Right atrium auricular region (tissue), 2 donors: ENCODE data around the gene MYL4. TPM values are rescaled to one million over a fixed set of nuclear protein-coding genes. Genes with fewer than 3 reads are reported as not detected.

Source experiments
- DNase-seq: peaks from one replicate; pipeline ENCODE4 v3.0.0-alpha.2; 2019; ENCODE audit warnings: low spot score
- H3K27ac ChIP-seq, 2 donors: fragments of 200-600 bp; sonication (generic); 1 replicate in 1 of 2; 2 replicates in 1 of 2; pipeline ENCODE4 v1.5.1; 2016 to 2019
- H3K27me3 ChIP-seq, 2 donors: fragments of 200-600 bp; sonication (generic); one replicate each; pipeline versions ENCODE4 v1.5.1 to v1.6.0; 2017 to 2019
- H3K36me3 ChIP-seq: fragments of 200-600 bp; sonication (generic); one replicate; pipeline ENCODE4 v1.5.1; 2016
- H3K4me1 ChIP-seq, 2 donors: fragments of 200-600 bp; sonication (generic); one replicate each; pipeline versions ENCODE4 v1.5.1 to v1.6.0; 2017 to 2019
- H3K4me3 ChIP-seq, 2 donors: fragments of 200-600 bp; sonication (generic); 1 replicate in 1 of 2; 2 replicates in 1 of 2; pipeline ENCODE4 v1.5.1; 2017 to 2019; ENCODE audit warnings: mild to moderate bottlenecking in 1 of 2, moderate library complexity in 1 of 2
- H3K9me3 ChIP-seq, 2 donors: fragments of 200-600 bp; sonication (generic); one replicate each; pipeline ENCODE4 v1.5.1; 2019
- total RNA-seq, 2 donors: library from RNA; depleted of rRNA; stranded (reverse); fragments of >200 nt; gene quantifications; one replicate each; pipeline ENCODE4 v1.1.0, GENCODE V29; 2016
- TF ChIP-seq, protein P1 (sequence below), 2 donors: fragments of 200-600 bp; sonication (generic); IDR thresholded peaks; one replicate each; pipeline ENCODE4 v1.5.1; 2019; ENCODE audit warnings: antibody characterized with exemption in 2 of 2

MYL4 gene
- total RNA-seq, 2 donors from 2014 or later: 3,895 to 5,829 TPM

GRCh38 chr17:47239967-47240651 is 31.0 kb downstream of the MYL4 start:
- Histone ChIP-seq H3K9me3 (no peaks in the 10 kb centered on the region), H3K36me3 (peaks cover 23% of the 10 kb centered on the region), H3K27ac (peak overlapping the region; percentile 74 to 88), H3K27me3 (no peaks in the 10 kb centered on the region), H3K4me1 (peaks cover 0 to 20% of the 10 kb centered on the region in 2 donors), H3K4me3 (no peak overlapping the region)
- TF ChIP-seq, protein P1, sequence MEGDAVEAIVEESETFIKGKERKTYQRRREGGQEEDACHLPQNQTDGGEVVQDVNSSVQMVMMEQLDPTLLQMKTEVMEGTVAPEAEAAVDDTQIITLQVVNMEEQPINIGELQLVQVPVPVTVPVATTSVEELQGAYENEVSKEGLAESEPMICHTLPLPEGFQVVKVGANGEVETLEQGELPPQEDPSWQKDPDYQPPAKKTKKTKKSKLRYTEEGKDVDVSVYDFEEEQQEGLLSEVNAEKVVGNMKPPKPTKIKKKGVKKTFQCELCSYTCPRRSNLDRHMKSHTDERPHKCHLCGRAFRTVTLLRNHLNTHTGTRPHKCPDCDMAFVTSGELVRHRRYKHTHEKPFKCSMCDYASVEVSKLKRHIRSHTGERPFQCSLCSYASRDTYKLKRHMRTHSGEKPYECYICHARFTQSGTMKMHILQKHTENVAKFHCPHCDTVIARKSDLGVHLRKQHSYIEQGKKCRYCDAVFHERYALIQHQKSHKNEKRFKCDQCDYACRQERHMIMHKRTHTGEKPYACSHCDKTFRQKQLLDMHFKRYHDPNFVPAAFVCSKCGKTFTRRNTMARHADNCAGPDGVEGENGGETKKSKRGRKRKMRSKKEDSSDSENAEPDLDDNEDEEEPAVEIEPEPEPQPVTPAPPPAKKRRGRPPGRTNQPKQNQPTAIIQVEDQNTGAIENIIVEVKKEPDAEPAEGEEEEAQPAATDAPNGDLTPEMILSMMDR (IDR thresholded peaks at IDR 0.05): no peak
- peak; percentile 96 for DNase-seq

GRCh38 chr17:47240806-47241205 is 31.7 kb downstream of the MYL4 start:
- TF ChIP-seq, protein P1 (IDR thresholded peaks at IDR 0.05): no peak
- peak overlapping the region in 1 of 2 donors; percentile 88 for H3K27ac ChIP-seq
- no peak for DNase-seq
- peaks cover 19% of the 10 kb centered on the region for H3K36me3 ChIP-seq
- H3K9me3 ChIP-seq: no peaks in the 10 kb centered on the region
- H3K27me3 ChIP-seq: no peaks in the 10 kb centered on the region
- no peak overlapping the region for H3K4me3 ChIP-seq
- H3K4me1 ChIP-seq: peaks cover 0 to 20% of the 10 kb centered on the region in 2 donors

- H3K4me1 ChIP-seq: peaks cover 0 to 20% of the 10 kb centered on the region in 2 donors
- H3K27me3 ChIP-seq: no peaks in the 10 kb centered on the region
- no peak overlapping the region for H3K27ac ChIP-seq
- no peak for DNase-seq
- no peak overlapping the region for H3K4me3 ChIP-seq
- peaks cover 17% of the 10 kb centered on the region for H3K36me3 ChIP-seq
- H3K9me3 ChIP-seq: no peaks in the 10 kb centered on the region
- TF ChIP-seq, protein P1 (IDR thresholded peaks at IDR 0.05): no peak
Measured at GRCh38 chr17:47242648-47243047, 33.5 kb downstream of the MYL4 start.

DNA sequence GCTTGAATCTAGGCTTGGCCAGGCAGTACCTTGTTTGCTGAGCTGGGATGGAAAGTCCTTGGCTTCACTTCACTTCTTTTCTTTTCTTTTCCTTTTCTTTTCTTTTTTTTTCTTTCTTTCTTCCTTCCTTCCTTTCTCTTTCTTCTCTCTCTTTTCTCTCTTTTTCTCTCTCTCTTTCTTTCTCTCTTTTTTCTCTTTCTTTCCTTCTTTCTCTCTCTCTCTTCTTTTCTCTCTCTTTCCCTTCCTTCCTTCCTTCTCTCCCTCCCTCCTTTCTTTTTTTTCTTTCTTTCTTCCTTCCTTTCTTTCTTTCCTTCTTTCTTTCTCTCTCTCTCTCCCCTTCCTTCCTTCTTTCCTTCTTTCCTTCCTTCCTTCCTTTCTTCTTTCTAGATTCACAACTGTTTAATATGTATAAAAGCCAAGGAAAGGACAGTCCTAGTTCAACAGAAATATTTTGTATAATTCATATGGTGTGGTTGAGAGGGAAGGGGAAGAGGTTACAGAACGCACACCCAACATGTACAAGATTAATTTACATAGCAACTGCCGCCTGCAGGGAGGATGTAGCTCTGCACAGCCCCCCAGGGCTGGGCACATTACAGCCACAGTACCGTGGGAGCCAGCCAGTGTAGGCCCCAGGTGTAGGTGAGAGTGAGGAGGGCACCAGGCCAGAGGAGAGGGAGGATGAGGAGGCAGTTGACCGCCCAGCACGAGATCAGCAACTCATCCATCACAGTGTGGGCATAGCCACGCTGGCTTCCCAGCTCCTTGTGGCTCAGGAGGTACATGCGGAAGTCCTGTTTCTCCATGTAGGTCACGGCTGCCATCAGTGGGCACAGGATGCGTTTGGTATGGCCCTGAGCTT is 34.8 kb downstream of the MYL4 start:
- Histone ChIP-seq H3K9me3 (no peaks in the 10 kb centered on the region), H3K27me3 (no peaks in the 10 kb centered on the region), H3K27ac (no peak overlapping the region), H3K4me1 (peaks cover 0 to 20% of the 10 kb centered on the region in 2 donors), H3K4me3 (no peak overlapping the region), H3K36me3 (peaks cover 17% of the 10 kb centered on the region)
- TF ChIP-seq, protein P1 (IDR thresholded peaks at IDR 0.05): no peak
- DNase-seq: no peak

DNA sequence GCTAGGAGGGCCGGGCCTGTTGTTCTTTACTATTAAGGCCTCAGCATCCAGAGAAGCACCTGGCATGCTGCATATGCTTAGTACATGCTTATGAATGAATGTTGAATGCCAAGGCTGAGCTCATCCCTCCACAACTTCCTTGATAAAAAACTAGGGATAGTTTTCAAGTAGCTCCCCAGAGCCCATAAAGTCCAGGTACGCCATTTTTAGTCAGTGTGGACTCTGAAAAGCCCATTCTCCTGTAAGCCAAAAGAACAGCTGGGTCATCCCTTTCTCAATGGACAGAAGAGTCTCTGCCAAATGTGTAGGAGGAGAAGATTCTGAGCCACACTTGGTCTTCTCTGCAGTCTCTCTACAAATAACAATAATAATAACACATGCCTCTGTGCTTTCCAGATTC is 35.5 kb downstream of the MYL4 start:
- no peak overlapping the region for H3K4me3 ChIP-seq
- no peak for DNase-seq
- no peaks in the 10 kb centered on the region for H3K9me3 ChIP-seq
- H3K36me3 ChIP-seq: peaks cover 17% of the 10 kb centered on the region
- peaks cover 0 to 12% of the 10 kb centered on the region in 2 donors for H3K4me1 ChIP-seq
- H3K27me3 ChIP-seq: no peaks in the 10 kb centered on the region
- H3K27ac ChIP-seq: no peak overlapping the region
- TF ChIP-seq, protein P1 (IDR thresholded peaks at IDR 0.05): no peak
